ENCODE data around the gene SDS. TPM values are rescaled to one million over a fixed set of nuclear protein-coding genes. Genes with fewer than 3 reads are reported as not detected.

Gene SDS
- total and polyA plus RNA-seq, 2 of the 8 experiments (the other 6 are each of a cell fraction or from before 2014, with no cell fraction given) = 0.21 TPM; not detected in 1

GRCh38 chr12:113364698-113365097, 39.0 kb downstream of the SDS start (continued):
- TF ChIP-seq CHD7 (IDR thresholded peaks at IDR 0.05; ENCODE audit: insufficient replicate concordance, low read length) (no peak), BCL11A (IDR thresholded peaks at IDR 0.05; ENCODE audit: low read depth in 2 of 2, low read length in 2 of 2) (no peak), CBX5 (IDR thresholded peaks at IDR 0.05; ENCODE audit: low read depth, low read length) (no peak), EP300 (IDR thresholded peaks at IDR 0.05; ENCODE audit: borderline replicate concordance in 1 of 2, low read depth in 2 of 2, low read length in 2 of 2) (no peak), EZH2 (IDR thresholded peaks at IDR 0.05; ENCODE audit: low read depth, low read length, severe bottlenecking) (no peak), PHF8 (conservative IDR thresholded peaks at IDR 0.05; ENCODE audit: low read depth, low read length) (no peak), POU5F1 (IDR thresholded peaks at IDR 0.05; ENCODE audit: low read depth, low read length) (no peak), SIRT6 (IDR thresholded peaks at IDR 0.05; ENCODE audit: low read length) (no peak), CREB1 (IDR thresholded peaks at IDR 0.05) (no peak), CHD1 (IDR thresholded peaks at IDR 0.05; ENCODE audit: low read depth, low read length) (no peak), SUZ12 (IDR thresholded peaks at IDR 0.05; ENCODE audit: low read length) (no peak), TAF1 (IDR thresholded peaks at IDR 0.05; ENCODE audit: low read depth, low read length) (no peak), GTF2F1 (IDR thresholded peaks at IDR 0.05; ENCODE audit: borderline replicate concordance, low read depth, low read length) (no peak)
